Spinal cord (tissue), 10 donors: ENCODE results near the gene USP26. TPM values are rescaled to one million over a fixed set of nuclear protein-coding genes. Genes with fewer than 3 reads are reported as not detected.
"Not testable (repeated sequence)": the region's sequence is repeated elsewhere in the genome, so short reads cannot be mapped to it uniquely, and the experiment has no call there.

ENCODE experiments used
- DNase-seq, 6 donors: peaks; one replicate each; pipeline versions ENCODE4 v3.0.0 to v3.0.0-alpha.2; 2013 to 2015; ENCODE audit warnings: low spot score in 6 of 6, low read depth in 4 of 6
- H3K27ac ChIP-seq: one replicate; pipeline ENCODE4 v1.5.1; 2013; ENCODE audit warnings: low read depth, low read length, control low read depth
- H3K27me3 ChIP-seq: one replicate; pipeline ENCODE4 v1.6.1; 2013; ENCODE audit warnings: low read length; ENCODE audit not compliant: control insufficient read depth, insufficient read depth
- H3K36me3 ChIP-seq: one replicate; pipeline ENCODE4 v1.6.1; 2013; ENCODE audit warnings: low read length; ENCODE audit not compliant: control insufficient read depth, insufficient read depth
- H3K4me1 ChIP-seq: one replicate; pipeline ENCODE4 v1.6.1; 2013; ENCODE audit warnings: low read length; ENCODE audit not compliant: control insufficient read depth, insufficient read depth
- H3K4me3 ChIP-seq: one replicate; pipeline ENCODE4 v1.5.1; 2013; ENCODE audit warnings: low read depth, low read length, control low read depth
- H3K9me3 ChIP-seq: one replicate; pipeline ENCODE4 v1.6.1; 2013; ENCODE audit warnings: low read length; ENCODE audit not compliant: control insufficient read depth, insufficient read depth
- WGBS: methylation state at CpG from one replicate; pipeline ENCODE4 v1.1.5; 2013; ENCODE audit warnings: missing lambda C conversion rate; ENCODE audit not compliant: insufficient coverage; 5-methylcytosine and 5-hydroxymethylcytosine counted together
- long read RNA-seq, 4 donors: transcript quantifications; one replicate each; lab custom pipeline, GENCODE V29; 2026
- polyA plus RNA-seq, 2 donors: library from polyadenylated mRNA; unstranded; fragments of 120-200 nt; gene quantifications; one replicate each; pipeline ENCODE4 v1.2.1, GENCODE V29; 2013; ENCODE audit not compliant: insufficient read length in 2 of 2
- total RNA-seq, 2 donors: library from RNA; depleted of rRNA in 1 of 2; stranded (reverse); fragments of 120-200 nt in 1 of 2; fragments of >200 nt in 1 of 2; gene quantifications; one replicate each; pipeline versions ENCODE4 v1.2.3 to v1.2.4, GENCODE V29; 2013 to 2014
- donor health status: healthy.

The USP26 gene, protein sequence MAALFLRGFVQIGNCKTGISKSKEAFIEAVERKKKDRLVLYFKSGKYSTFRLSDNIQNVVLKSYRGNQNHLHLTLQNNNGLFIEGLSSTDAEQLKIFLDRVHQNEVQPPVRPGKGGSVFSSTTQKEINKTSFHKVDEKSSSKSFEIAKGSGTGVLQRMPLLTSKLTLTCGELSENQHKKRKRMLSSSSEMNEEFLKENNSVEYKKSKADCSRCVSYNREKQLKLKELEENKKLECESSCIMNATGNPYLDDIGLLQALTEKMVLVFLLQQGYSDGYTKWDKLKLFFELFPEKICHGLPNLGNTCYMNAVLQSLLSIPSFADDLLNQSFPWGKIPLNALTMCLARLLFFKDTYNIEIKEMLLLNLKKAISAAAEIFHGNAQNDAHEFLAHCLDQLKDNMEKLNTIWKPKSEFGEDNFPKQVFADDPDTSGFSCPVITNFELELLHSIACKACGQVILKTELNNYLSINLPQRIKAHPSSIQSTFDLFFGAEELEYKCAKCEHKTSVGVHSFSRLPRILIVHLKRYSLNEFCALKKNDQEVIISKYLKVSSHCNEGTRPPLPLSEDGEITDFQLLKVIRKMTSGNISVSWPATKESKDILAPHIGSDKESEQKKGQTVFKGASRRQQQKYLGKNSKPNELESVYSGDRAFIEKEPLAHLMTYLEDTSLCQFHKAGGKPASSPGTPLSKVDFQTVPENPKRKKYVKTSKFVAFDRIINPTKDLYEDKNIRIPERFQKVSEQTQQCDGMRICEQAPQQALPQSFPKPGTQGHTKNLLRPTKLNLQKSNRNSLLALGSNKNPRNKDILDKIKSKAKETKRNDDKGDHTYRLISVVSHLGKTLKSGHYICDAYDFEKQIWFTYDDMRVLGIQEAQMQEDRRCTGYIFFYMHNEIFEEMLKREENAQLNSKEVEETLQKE
- not detected for total RNA-seq
- polyA plus RNA-seq, result not detected
- long read RNA-seq, donor 1, result 0 reads
- long read RNA-seq, donor 2, result 0 reads
- long read RNA-seq, donor 3, result 0 reads
- long read RNA-seq, donor 4, result 0 reads

- no peak within 1 kb of the TSS for H3K4me3 ChIP-seq
- H3K4me1 ChIP-seq, result no peaks in the 10 kb centered on the region
- no peak within 1 kb of the TSS for H3K27ac ChIP-seq
- WGBS, result 77% methylated on average over 6 of the region's 16 CpGs
- H3K27me3 ChIP-seq, result no peaks in the 10 kb centered on the region
- H3K9me3 ChIP-seq, result no peaks in the 10 kb centered on the region
- no peak for DNase-seq
- no peaks in the 10 kb centered on the region for H3K36me3 ChIP-seq
Measured at GRCh38 chrX:133097031-133097430, at the start of gene USP26. Gene USP26, minus strand, starts transcription at chrX:133097109. Its CDS starts 68,889 bp downstream, at chrX:133028220.

DNA sequence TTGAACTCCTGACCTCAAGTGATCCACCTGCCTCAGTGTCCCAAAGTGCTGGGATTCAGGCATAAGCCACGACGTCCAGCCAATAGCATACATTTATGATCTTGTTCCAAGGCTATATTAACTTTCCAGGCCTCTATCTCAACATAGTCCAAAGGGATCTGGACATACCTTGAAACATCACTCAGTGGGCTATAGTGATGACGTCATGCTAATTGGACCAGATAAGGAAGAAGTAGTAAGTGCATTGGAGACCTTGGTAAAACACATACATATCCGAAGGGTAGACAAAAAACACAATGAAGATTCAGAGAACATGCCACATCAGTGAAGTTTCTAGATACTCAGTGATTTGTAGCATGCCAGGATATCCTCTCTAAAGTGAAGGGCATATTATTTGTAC, 37.4 kb upstream of the USP26 start:
- no peaks in the 10 kb centered on the region for H3K9me3 ChIP-seq
- DNase-seq, result no peak
- WGBS, result no CpG with 5 or more reads among the region's 4 CpGs
- no peaks in the 10 kb centered on the region for H3K27me3 ChIP-seq
- H3K4me3 ChIP-seq, result no peak overlapping the region
- no peak overlapping the region for H3K27ac ChIP-seq
- no peaks in the 10 kb centered on the region for H3K36me3 ChIP-seq
- H3K4me1 ChIP-seq, result no peaks in the 10 kb centered on the region

GRCh38 chrX:133120406-133120805, 23.5 kb upstream of the USP26 start:
- DNase-seq, result no peak
- no CpG with 5 or more reads among the region's 5 CpGs for WGBS
- Histone ChIP-seq H3K36me3 (no peaks in the 10 kb centered on the region), H3K4me3 (no peak overlapping the region), H3K4me1 (no peaks in the 10 kb centered on the region), H3K27ac (no peak overlapping the region), H3K9me3 (no peaks in the 10 kb centered on the region), H3K27me3 (no peaks in the 10 kb centered on the region)

DNA sequence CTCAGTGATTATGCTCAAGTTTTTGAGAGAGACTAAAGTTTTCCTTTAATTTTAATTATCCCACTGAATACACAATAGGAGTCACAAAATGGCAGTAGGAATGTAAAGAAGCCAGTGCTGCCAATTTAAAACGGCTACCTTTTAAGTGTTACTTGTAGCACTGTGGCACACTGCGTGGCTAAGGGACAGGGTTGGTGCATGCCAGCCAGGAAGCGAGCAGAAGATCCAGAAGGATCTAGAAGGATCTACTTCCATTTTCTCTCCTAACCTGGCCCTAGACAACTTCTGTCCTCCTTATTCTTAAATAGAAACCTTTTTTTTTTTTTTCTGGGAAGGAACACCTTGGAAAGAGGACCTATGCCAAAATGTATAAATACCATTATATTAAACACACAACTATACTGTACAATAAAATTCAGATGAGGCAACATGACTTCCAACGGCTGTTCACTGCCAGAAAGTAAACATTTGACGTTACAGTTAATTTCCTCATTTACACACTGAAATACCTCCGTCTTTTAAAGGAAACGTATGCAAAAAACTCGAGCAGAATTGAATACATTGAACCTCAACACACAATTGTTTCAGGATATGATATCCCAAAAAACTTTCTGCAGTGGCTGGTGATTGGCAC, 2.7 kb downstream of the USP26 start:
- Histone ChIP-seq H3K27me3 (no peaks in the 10 kb centered on the region), H3K9me3 (no peaks in the 10 kb centered on the region), H3K27ac (no peak overlapping the region), H3K4me1 (no peaks in the 10 kb centered on the region), H3K4me3 (no peak overlapping the region), H3K36me3 (no peaks in the 10 kb centered on the region)
- 73% methylated on average over 6 of the region's 8 CpGs for WGBS
- no peak for DNase-seq

GRCh38 chrX:133090236-133090809, 6.6 kb downstream of the USP26 start:
- Histone ChIP-seq H3K4me1 (no peaks in the 10 kb centered on the region), H3K9me3 (no peaks in the 10 kb centered on the region), H3K4me3 (no peak overlapping the region), H3K36me3 (no peaks in the 10 kb centered on the region), H3K27ac (no peak overlapping the region), H3K27me3 (no peaks in the 10 kb centered on the region)
- DNase-seq, result no peak

GRCh38 chrX:133089411-133089810, 7.5 kb downstream of the USP26 start:
- no peak overlapping the region for H3K4me3 ChIP-seq
- DNase-seq, result no peak
- no peak overlapping the region for H3K27ac ChIP-seq

GRCh38 chrX:133085785-133086184, 11.1 kb downstream of the USP26 start:
- peaks cover 2% of the 10 kb centered on the region for H3K27me3 ChIP-seq

More at GRCh38 chrX:133089411-133089810, 7.5 kb downstream of the USP26 start:
- no peaks in the 10 kb centered on the region for H3K9me3 ChIP-seq
- H3K27me3 ChIP-seq, result no peaks in the 10 kb centered on the region
- no peaks in the 10 kb centered on the region for H3K4me1 ChIP-seq
- H3K36me3 ChIP-seq, result no peaks in the 10 kb centered on the region

DNA sequence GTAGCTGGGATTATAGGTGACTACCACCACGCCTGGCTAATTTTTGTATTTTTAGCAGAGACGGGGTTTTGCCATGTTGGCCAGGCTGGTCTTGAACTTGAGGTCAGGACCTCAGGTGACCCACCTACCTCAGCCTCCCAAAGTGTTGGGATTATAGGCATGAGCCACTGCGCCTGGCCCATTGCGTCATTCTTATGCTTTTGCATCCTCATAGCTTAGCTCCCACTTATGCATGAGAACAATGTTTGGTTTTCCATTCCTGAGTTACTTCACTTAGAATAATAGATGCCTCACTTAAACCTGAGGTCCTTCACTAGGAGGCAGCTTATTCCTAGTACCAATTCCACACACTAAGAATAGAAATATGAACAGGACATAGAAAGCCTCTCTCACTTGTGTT, 11.9 kb downstream of the USP26 start:
- not testable (repeated sequence) for H3K4me3 ChIP-seq

More at GRCh38 chrX:133085785-133086184, 11.1 kb downstream of the USP26 start:
- no peaks in the 10 kb centered on the region for H3K4me1 ChIP-seq
- WGBS, result 80% methylated on average over 1 of the region's 3 CpGs
- no peak overlapping the region for H3K27ac ChIP-seq
- H3K4me3 ChIP-seq, result no peak overlapping the region
- H3K9me3 ChIP-seq, result no peaks in the 10 kb centered on the region
- no peaks in the 10 kb centered on the region for H3K36me3 ChIP-seq
- DNase-seq, result no peak

GRCh38 chrX:133083899-133084298, 13.0 kb downstream of the USP26 start:
- Histone ChIP-seq H3K36me3 (no peaks in the 10 kb centered on the region), H3K9me3 (no peaks in the 10 kb centered on the region), H3K4me1 (no peaks in the 10 kb centered on the region), H3K27ac (no peak overlapping the region), H3K27me3 (peaks cover 2% of the 10 kb centered on the region), H3K4me3 (no peak overlapping the region)
- 85% methylated on average over 1 of the region's 1 CpG for WGBS
- no peak for DNase-seq

More for the DNA sequence above, 11.9 kb downstream of the USP26 start:
- H3K27ac ChIP-seq, H3K4me1 ChIP-seq, H3K27me3 ChIP-seq, H3K9me3 ChIP-seq, H3K36me3 ChIP-seq, DNase-seq: not testable (repeated sequence)
- WGBS, result no CpG with 5 or more reads among the region's 4 CpGs
